Loucy (cell line): ENCODE data around the gene RBPMS2.

ENCODE experiments used
- H2AFZ ChIP-seq: fragments of 200-600 bp; sonication (generic); 2 replicates; pipeline ENCODE4 v1.6.0; 2016; ENCODE audit warnings: antibody characterized with exemption, mild to moderate bottlenecking, low read length, moderate library complexity
- H3F3A ChIP-seq: fragments of 200-600 bp; 2 replicates; pipeline ENCODE4 v1.6.0; 2016; ENCODE audit warnings: antibody characterized with exemption, low read depth, mild to moderate bottlenecking
- H3K27me3 ChIP-seq: fragments of 200-600 bp; sonication (generic); 2 replicates; pipeline ENCODE4 v1.6.1; 2014; ENCODE audit warnings: low read length, mild to moderate bottlenecking; ENCODE audit not compliant: insufficient read depth, poor library complexity, severe bottlenecking
- H3K36me3 ChIP-seq: fragments of 200-600 bp; sonication (generic); 2 replicates; pipeline ENCODE4 v1.6.1; 2016; ENCODE audit warnings: low read length; ENCODE audit not compliant: insufficient read depth
- H3K4me1 ChIP-seq: fragments of 200-600 bp; sonication (generic); 2 replicates; pipeline ENCODE4 v1.5.1; 2014; ENCODE audit warnings: low read length, mild to moderate bottlenecking; ENCODE audit not compliant: insufficient read depth, poor library complexity, severe bottlenecking
- H3K4me2 ChIP-seq: fragments of 200-600 bp; sonication (generic); 2 replicates; pipeline ENCODE4 v1.6.0; 2014; ENCODE audit warnings: antibody characterized with exemption, low read length, low read depth, mild to moderate bottlenecking; ENCODE audit not compliant: poor library complexity, severe bottlenecking
- H3K4me3 ChIP-seq: fragments of 200-600 bp; sonication (generic); 2 replicates; pipeline ENCODE4 v1.5.1; 2014; ENCODE audit warnings: low read length, mild to moderate bottlenecking, mixed read lengths; ENCODE audit not compliant: poor library complexity, severe bottlenecking
- H3K79me2 ChIP-seq: fragments of 200-600 bp; sonication (generic); 2 replicates; pipeline ENCODE4 v1.6.1; 2014; ENCODE audit warnings: low read length; ENCODE audit not compliant: insufficient read depth
- H3K9ac ChIP-seq: fragments of 200-600 bp; sonication (generic); 2 replicates; pipeline ENCODE4 v1.6.0; 2014; ENCODE audit warnings: mild to moderate bottlenecking, low read depth, low read length, moderate library complexity; ENCODE audit not compliant: poor library complexity, severe bottlenecking
- H3K9me2 ChIP-seq: fragments of 200-600 bp; sonication (generic); replicated peaks from 2 replicates; pipeline ENCODE4 v1.6.1; 2016; ENCODE audit warnings: low read depth, low read length, mixed read lengths
- H3K9me3 ChIP-seq: fragments of 200-600 bp; sonication (generic); 2 replicates; pipeline ENCODE4 v1.6.1; 2014; ENCODE audit warnings: mild to moderate bottlenecking, antibody characterized with exemption, low read length, low read depth; ENCODE audit not compliant: insufficient read depth
- H4K20me1 ChIP-seq: fragments of 200-600 bp; sonication (generic); 2 replicates; pipeline ENCODE4 v1.6.0; 2014; ENCODE audit warnings: antibody characterized with exemption, low read length, mild to moderate bottlenecking; ENCODE audit not compliant: insufficient read depth, poor library complexity, severe bottlenecking
- CTCF ChIP-seq: fragments of 200-600 bp; sonication (generic); conservative IDR thresholded peaks from 2 replicates; pipeline ENCODE4 v1.5.1; 2014; ENCODE audit warnings: mild to moderate bottlenecking, antibody characterized with exemption, low read length
- EZH2phosphoT487 ChIP-seq: fragments of 200-600 bp; IDR thresholded peaks from 2 replicates; pipeline ENCODE4 v1.6.1; 2018; ENCODE audit warnings: antibody characterized with exemption, mild to moderate bottlenecking, moderate library complexity, borderline replicate concordance

The RBPMS2 gene

GRCh38 chr15:64781299-64781698 is 5.9 kb upstream of the RBPMS2 start:
- TF ChIP-seq EZH2phosphoT487 (no peak), CTCF (no peak)
- H3K9ac ChIP-seq = no peak overlapping the region
- H3K9me2 ChIP-seq = no peaks in the 10 kb centered on the region

DNA sequence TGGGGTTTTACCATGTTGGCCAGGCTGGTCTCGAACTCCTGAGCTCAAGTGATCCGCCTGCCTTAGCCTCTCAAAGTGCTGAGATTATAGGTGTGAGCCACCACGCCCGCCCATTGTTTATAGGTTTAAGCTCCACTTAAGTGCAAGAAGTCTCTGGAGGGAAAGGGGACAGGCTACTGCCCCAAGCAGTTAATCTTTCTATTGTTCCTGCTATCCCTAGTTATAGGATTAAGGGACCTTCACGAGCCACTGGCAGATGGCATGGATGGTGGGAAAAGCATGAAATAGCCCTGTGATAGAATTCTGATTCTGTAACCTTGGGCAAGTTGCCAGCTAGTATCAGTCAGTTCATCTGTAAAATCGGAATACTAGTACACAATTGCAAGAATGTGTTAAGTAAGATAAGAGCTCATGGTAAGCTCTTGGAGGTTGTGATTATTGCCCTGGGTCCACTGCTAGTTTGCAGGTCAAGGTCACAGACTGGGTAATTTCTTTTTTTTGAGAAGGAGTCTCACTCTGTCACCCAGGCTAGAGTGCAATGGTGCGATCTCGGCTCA is 5.3 kb upstream of the RBPMS2 start:
- H3K4me2 ChIP-seq = no peak overlapping the region
- H3K36me3 ChIP-seq = no peaks in the 10 kb centered on the region
- H3K9ac ChIP-seq = no peak overlapping the region
- no peaks in the 10 kb centered on the region for H3K27me3 ChIP-seq
- no peak overlapping the region for H2AFZ ChIP-seq
- no peaks in the 10 kb centered on the region for H3K79me2 ChIP-seq
- no peaks in the 10 kb centered on the region for H3K9me3 ChIP-seq
- no peak overlapping the region for H3K4me3 ChIP-seq
- no peaks in the 10 kb centered on the region for H3K9me2 ChIP-seq
- H3F3A ChIP-seq = no peaks in the 10 kb centered on the region
- no peak for TF ChIP-seq EZH2phosphoT487
- no peaks in the 10 kb centered on the region for H4K20me1 ChIP-seq
- H3K4me1 ChIP-seq = peaks cover 7% of the 10 kb centered on the region

More at GRCh38 chr15:64781299-64781698, 5.9 kb upstream of the RBPMS2 start:
- H3K4me3 ChIP-seq = no peak overlapping the region
- no peaks in the 10 kb centered on the region for H3K79me2 ChIP-seq
- no peaks in the 10 kb centered on the region for H3K27me3 ChIP-seq
- H2AFZ ChIP-seq = no peak overlapping the region
- peaks cover 1% of the 10 kb centered on the region for H3K4me1 ChIP-seq
- no peaks in the 10 kb centered on the region for H3K9me3 ChIP-seq
- H4K20me1 ChIP-seq = no peaks in the 10 kb centered on the region
- no peaks in the 10 kb centered on the region for H3F3A ChIP-seq
- H3K36me3 ChIP-seq = no peaks in the 10 kb centered on the region
- no peak overlapping the region for H3K4me2 ChIP-seq

GRCh38 chr15:64779630-64780029 is 4.2 kb upstream of the RBPMS2 start:
- H3K9me2 ChIP-seq = no peaks in the 10 kb centered on the region
- H2AFZ ChIP-seq = no peak overlapping the region
- no peaks in the 10 kb centered on the region for H4K20me1 ChIP-seq
- no peaks in the 10 kb centered on the region for H3K9me3 ChIP-seq
- TF ChIP-seq CTCF (no peak), EZH2phosphoT487 (no peak)
- peaks cover 8% of the 10 kb centered on the region for H3K4me1 ChIP-seq
- H3F3A ChIP-seq = no peaks in the 10 kb centered on the region
- no peak overlapping the region for H3K4me2 ChIP-seq
- H3K4me3 ChIP-seq = no peak overlapping the region
- H3K36me3 ChIP-seq = no peaks in the 10 kb centered on the region
- no peaks in the 10 kb centered on the region for H3K79me2 ChIP-seq
- H3K27me3 ChIP-seq = no peaks in the 10 kb centered on the region
- H3K9ac ChIP-seq = no peak overlapping the region

- H3K4me3 ChIP-seq = no peak overlapping the region
- H3K79me2 ChIP-seq = no peaks in the 10 kb centered on the region
- H2AFZ ChIP-seq = no peak overlapping the region
- H3K36me3 ChIP-seq = no peaks in the 10 kb centered on the region
- TF ChIP-seq CTCF = no peak
- no peak for TF ChIP-seq EZH2phosphoT487
- no peaks in the 10 kb centered on the region for H3K9me3 ChIP-seq
- H3K4me1 ChIP-seq = peaks cover 8% of the 10 kb centered on the region
- H3K9ac ChIP-seq = no peak overlapping the region
- no peaks in the 10 kb centered on the region for H4K20me1 ChIP-seq
- H3K27me3 ChIP-seq = no peaks in the 10 kb centered on the region
- H3K9me2 ChIP-seq = no peaks in the 10 kb centered on the region
- H3K4me2 ChIP-seq = no peak overlapping the region
- H3F3A ChIP-seq = no peaks in the 10 kb centered on the region
Measured at GRCh38 chr15:64779024-64779423, 3.6 kb upstream of the RBPMS2 start.
